ENCODE measurements around the gene BCL6.

DNA sequence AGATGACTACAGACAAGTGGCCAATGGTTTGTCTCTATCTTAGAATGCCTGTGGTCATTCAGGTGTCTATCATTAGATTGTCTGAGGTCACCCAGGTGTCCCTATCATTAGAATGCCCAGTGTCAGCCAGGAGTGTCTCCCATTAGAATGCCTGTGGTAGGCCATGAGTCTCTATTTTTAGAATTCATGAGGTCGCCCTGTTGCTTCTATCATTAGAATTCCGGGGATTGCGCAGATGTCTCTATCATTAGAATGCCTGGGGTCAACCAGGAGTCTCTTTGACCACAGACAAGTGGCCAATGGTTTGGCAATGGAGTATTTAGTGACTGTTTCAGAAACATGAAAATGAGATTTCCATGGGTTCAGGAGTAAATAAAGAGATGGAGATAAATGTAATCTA lies 50.5 kb downstream of the BCL6 start:
- TF ChIP-seq, protein P1, sequence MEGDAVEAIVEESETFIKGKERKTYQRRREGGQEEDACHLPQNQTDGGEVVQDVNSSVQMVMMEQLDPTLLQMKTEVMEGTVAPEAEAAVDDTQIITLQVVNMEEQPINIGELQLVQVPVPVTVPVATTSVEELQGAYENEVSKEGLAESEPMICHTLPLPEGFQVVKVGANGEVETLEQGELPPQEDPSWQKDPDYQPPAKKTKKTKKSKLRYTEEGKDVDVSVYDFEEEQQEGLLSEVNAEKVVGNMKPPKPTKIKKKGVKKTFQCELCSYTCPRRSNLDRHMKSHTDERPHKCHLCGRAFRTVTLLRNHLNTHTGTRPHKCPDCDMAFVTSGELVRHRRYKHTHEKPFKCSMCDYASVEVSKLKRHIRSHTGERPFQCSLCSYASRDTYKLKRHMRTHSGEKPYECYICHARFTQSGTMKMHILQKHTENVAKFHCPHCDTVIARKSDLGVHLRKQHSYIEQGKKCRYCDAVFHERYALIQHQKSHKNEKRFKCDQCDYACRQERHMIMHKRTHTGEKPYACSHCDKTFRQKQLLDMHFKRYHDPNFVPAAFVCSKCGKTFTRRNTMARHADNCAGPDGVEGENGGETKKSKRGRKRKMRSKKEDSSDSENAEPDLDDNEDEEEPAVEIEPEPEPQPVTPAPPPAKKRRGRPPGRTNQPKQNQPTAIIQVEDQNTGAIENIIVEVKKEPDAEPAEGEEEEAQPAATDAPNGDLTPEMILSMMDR (IDR thresholded peaks at IDR 0.05): no peak
- no peak for TF ChIP-seq EZH2 (IDR thresholded peaks at IDR 0.05)
